ENCODE data around the gene PIM2. TPM values are rescaled to one million over a fixed set of nuclear protein-coding genes. Genes with fewer than 3 reads are reported as not detected.

The PIM2 gene
- total RNA-seq, 4 donors from 2014 or later: 2.3 to 3.5 (median 2.4) TPM

DNA sequence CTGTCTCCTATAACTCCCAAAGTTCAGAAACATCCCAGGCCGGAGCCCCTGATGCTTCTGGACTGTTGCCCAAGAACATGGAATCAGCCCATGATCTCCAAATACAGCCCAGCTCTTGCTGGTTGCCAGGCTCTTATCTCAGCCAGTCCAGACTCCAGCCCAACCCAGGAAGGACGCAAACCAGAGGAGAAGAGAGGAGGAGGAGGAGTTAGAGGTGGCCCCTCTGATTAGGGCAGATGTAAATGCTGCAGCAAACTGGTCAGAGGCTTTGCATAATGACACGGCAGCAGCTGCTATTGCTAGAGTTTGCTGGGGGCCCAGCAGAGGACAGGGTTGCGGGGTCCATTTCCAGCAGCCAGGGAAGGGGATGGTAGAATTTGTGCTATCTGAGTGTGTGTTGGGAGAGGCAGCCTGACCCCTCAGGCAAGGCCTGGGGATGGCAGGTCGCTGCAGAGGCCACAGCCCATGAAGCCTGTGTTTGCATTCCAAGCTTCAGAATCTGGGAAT is 42.8 kb upstream of the PIM2 start:
- H3K36me3 ChIP-seq: no peaks in the 10 kb centered on the region
- DNase-seq (peak in 1 of 2 donors; percentile 14), ATAC-seq (no peak)
- H3K27me3 ChIP-seq: no peaks in the 10 kb centered on the region
- peaks cover 0 to under 1% of the 10 kb centered on the region in 2 donors for H3K4me1 ChIP-seq
- no peak for TF ChIP-seq POLR2A (IDR thresholded peaks at IDR 0.05)
- TF ChIP-seq, protein P1, sequence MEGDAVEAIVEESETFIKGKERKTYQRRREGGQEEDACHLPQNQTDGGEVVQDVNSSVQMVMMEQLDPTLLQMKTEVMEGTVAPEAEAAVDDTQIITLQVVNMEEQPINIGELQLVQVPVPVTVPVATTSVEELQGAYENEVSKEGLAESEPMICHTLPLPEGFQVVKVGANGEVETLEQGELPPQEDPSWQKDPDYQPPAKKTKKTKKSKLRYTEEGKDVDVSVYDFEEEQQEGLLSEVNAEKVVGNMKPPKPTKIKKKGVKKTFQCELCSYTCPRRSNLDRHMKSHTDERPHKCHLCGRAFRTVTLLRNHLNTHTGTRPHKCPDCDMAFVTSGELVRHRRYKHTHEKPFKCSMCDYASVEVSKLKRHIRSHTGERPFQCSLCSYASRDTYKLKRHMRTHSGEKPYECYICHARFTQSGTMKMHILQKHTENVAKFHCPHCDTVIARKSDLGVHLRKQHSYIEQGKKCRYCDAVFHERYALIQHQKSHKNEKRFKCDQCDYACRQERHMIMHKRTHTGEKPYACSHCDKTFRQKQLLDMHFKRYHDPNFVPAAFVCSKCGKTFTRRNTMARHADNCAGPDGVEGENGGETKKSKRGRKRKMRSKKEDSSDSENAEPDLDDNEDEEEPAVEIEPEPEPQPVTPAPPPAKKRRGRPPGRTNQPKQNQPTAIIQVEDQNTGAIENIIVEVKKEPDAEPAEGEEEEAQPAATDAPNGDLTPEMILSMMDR (IDR thresholded peaks at IDR 0.05 in 4 of 5, conservative IDR thresholded peaks at IDR 0.05 in 1 of 5): no peak
- no peak overlapping the region for H3K27ac ChIP-seq
- in situ Hi-C loops (cut with MboI; ENCODE audit: low sequenced_read_pairs in 4 of 4): loop anchor here in 1 of 4 donors (5.0 kb wide), 1 partner anchor 81 kb away; the partner anchor contains the start of gene TFE3
- no peaks in the 10 kb centered on the region for H3K9me3 ChIP-seq
- intact Hi-C loops (cut with DNase I; ENCODE audit: low total_unique reads): no loop called here
- H3K4me3 ChIP-seq: no peak overlapping the region

DNA sequence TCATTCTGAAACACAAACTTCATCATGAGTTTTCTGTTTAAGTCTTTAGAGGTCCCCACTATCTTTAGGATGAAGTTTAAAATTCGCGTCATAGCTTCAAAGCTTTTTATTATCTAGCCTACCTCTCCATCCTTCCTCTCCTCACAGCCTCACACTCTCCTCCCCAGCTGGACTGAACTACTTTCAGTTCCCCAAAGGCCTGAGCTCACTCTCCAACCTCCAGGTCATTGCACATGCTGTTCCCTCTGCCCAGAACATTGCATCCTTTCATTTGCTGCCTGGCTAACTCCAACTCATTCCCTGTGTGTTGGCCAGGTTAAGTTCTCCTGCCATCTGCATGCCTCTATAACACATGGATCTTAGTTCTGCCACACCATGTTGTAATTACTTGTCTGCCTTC is 41.5 kb upstream of the PIM2 start:
- Histone ChIP-seq H3K9me3 (no peaks in the 10 kb centered on the region), H3K36me3 (no peaks in the 10 kb centered on the region), H3K27me3 (no peaks in the 10 kb centered on the region), H3K4me1 (peaks cover 5 to 12% of the 10 kb centered on the region in 2 donors), H3K4me3 (no peak overlapping the region), H3K27ac (peak overlapping the region in 2 of 4 donors; percentile 95)
- no peak for ATAC-seq
- DNase-seq: peak in 1 of 2 donors; percentile 49
- intact Hi-C loops (cut with DNase I; ENCODE audit: low total_unique reads) (no loop called here), in situ Hi-C loops (cut with MboI; ENCODE audit: low sequenced_read_pairs in 4 of 4) (loop anchor here in 1 of 4 donors (5.0 kb wide), 1 partner anchor 82 kb away; the partner anchor contains the start of gene TFE3)
- TF ChIP-seq, protein P1 (IDR thresholded peaks at IDR 0.05 in 4 of 5, conservative IDR thresholded peaks at IDR 0.05 in 1 of 5): no peak
- no peak for TF ChIP-seq POLR2A (IDR thresholded peaks at IDR 0.05)

DNA sequence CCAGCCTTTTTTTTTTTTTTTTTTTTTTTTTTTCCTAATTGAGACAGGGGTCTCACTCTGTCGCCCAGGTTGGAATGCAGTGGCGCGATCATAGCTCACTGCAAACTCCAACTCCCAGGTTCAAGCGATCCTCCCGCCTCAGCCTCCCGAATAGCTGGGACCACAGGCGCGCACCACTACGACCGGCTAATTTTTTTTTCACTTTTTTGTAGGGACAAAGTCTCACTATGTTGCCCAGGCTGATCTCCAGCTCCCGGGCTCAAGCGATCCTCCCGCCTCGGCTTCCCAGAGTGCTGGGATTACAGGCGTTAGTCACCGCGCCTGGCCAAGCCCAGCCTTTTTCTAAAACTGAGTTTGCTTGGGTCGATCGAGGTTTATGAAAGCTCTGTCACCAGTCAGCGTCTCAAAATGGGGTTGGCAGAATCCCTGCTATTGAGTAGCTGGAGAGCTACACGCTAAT is 39.8 kb upstream of the PIM2 start:
- peak overlapping the region; percentile 58 to 75 (median 63) for H3K4me3 ChIP-seq
- H3K4me1 ChIP-seq: peaks cover 6 to 12% of the 10 kb centered on the region in 2 donors
- intact Hi-C loops (cut with DNase I; ENCODE audit: low total_unique reads) (loop anchor here (1.0 to 5.0 kb wide), 2 partner anchors 85 to 156 kb away; partner anchors contain the start of genes HDAC6 and TFE3), in situ Hi-C loops (cut with MboI; ENCODE audit: low sequenced_read_pairs in 4 of 4) (no loop called here)
- ATAC-seq (peak; percentile 14 to 32), DNase-seq (peak in 1 of 2 donors; percentile 50)
- H3K36me3 ChIP-seq: no peaks in the 10 kb centered on the region
- peak overlapping the region; percentile 86 to 95 (median 94) for H3K27ac ChIP-seq
- TF ChIP-seq POLR2A (IDR thresholded peaks at IDR 0.05): no peak
- TF ChIP-seq, protein P1 (IDR thresholded peaks at IDR 0.05 in 4 of 5, conservative IDR thresholded peaks at IDR 0.05 in 1 of 5): no peak
- H3K27me3 ChIP-seq: no peaks in the 10 kb centered on the region
- no peaks in the 10 kb centered on the region for H3K9me3 ChIP-seq

DNA sequence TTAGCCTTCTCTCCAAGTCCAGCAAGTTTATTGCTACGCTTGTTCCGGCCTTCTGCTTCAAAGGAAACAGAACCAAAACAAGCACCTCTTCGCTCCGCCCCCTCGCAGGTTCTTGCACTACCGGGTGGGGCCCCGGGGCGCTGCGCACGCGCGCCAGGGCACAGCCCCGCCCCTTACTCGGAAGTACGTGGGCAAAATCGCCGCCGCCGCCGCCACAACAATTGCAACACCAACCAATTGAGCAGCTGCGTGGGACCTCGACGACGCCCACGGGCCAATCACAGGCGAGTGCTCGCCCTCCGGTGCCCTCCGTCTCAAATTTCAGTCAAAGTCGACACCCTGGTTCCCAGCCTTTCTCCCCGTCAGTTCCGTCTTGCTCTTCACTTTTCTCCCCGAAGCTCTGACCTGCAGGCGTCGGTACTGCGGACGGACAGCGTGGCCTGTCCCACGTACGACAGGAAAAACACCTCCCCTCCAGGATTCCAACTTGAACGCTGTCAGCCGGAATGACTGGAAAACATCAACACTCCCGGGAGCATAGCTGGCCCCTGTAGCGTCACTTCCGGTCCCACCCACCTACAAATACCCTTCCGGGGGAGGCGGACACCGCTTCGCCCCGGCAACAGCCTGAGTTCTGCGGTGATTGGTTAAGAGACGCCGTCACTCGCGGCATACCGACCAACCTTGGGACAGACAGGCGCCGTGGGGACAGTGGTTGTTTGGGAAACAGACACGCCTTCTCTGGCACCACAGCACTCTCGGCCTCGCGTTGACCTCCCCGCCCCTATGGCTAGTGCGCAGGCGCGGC is 39.2 kb upstream of the PIM2 start:
- H3K27ac ChIP-seq: peak overlapping the region; percentile 86 to 95 (median 94)
- DNase-seq: peak; percentile 95 to 98
- H3K4me3 ChIP-seq: peak overlapping the region; percentile 59 to 75 (median 66)
- in situ Hi-C loops (cut with MboI; ENCODE audit: low sequenced_read_pairs in 4 of 4): no loop called here
- H3K36me3 ChIP-seq: no peaks in the 10 kb centered on the region
- H3K9me3 ChIP-seq: no peaks in the 10 kb centered on the region
- TF ChIP-seq, protein P1 (IDR thresholded peaks at IDR 0.05 in 4 of 5, conservative IDR thresholded peaks at IDR 0.05 in 1 of 5): no peak
- peak; percentile 50 to 64 for TF ChIP-seq POLR2A (IDR thresholded peaks at IDR 0.05)
- peak; percentile 86 for ATAC-seq
- peaks cover 9 to 15% of the 10 kb centered on the region in 2 donors for H3K4me1 ChIP-seq
- H3K27me3 ChIP-seq: no peaks in the 10 kb centered on the region
- intact Hi-C loops (cut with DNase I; ENCODE audit: low total_unique reads): loop anchor here (1.0 to 5.0 kb wide), 3 partner anchors 39 to 156 kb away; partner anchors contain the start of genes HDAC6, PIM2 and TFE3
